NCI-H1694 (cell line): ENCODE results near the gene SDK2.

ENCODE experiments used
- DNase-seq: peaks from one replicate; lab custom pipeline; 2025; lab: John Stamatoyannopoulos, UW

The SDK2 gene

DNA sequence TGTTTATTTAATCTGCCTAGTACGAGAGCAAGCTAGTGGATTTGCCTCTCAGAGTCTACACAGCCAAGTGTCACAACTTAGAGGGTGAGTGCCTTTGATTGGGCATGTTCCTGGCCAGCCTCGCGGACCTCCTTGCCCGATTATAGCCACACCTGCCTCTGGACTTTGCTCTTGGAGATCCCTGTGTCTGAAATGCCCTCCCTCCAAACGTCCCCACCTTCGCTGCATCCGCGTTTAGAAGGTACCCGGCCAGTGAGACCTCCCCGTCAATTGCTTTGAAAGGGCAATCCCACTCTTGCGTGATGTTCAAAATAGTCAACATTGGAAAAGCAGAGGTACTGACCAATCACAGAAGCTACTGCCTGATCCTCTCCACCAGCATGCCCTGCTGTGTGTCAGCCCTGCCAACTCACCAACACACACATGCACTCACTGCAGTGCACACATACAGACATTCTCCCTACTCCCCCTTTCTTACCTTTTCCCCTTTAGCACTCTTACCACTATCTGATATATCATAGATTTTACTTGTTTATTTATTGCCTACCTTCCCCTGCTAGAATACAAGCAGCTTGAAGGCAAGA lies 6.5 kb upstream of the SDK2 start:
- no peak for DNase-seq

DNA sequence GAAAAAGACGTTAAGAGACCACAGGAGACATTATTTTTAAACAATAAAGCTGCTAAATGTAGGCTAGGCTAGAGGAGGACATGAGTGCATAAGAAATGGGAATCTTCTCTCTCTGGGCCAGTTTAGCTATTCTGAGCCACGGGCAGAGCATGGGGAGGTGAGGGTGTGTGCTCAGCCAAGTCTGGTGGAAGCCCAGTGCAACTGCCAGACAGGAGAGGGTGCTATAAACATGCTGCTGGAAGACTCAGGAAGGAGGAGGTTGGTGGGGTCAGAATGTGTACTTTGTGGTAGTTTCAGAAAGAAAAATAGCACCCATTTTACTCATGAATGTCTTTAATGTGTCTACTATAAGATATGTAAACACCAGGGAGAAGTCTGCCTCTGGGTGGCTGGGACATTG lies 5.9 kb upstream of the SDK2 start:
- DNase-seq = peak; percentile 25

DNA sequence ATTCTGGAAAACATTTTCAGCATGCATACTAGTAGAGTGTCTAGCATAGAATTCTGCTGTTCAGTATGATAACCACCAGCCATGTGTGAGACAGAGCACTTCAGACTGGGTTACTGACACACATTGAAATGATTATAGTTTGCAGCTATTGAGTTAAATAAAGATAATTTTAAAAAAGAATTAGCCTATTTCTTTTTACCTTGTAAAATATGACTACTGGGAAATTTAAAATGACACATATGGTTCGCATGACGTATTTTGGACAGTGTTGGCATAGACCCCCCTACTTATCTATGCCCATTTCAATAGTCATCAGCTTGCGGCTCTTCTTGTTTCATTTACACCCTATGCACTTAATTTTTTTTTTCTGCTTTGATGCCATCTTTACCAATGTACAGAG lies 4.7 kb upstream of the SDK2 start:
- no peak for DNase-seq

DNA sequence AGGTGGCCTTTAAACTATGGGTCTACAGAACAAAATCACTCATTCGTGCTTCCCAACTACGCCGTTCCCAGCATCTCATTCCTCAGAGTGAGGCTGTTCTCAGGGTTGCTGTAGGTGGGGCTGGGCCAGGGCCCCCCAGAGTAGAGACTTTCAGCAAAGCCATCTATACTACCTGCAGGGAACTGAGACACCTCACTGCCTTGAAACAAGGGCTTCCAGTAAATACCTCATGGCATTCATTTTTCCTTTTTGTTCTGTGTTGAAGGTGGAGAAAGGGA lies 4.2 kb upstream of the SDK2 start:
- DNase-seq = no peak

DNA sequence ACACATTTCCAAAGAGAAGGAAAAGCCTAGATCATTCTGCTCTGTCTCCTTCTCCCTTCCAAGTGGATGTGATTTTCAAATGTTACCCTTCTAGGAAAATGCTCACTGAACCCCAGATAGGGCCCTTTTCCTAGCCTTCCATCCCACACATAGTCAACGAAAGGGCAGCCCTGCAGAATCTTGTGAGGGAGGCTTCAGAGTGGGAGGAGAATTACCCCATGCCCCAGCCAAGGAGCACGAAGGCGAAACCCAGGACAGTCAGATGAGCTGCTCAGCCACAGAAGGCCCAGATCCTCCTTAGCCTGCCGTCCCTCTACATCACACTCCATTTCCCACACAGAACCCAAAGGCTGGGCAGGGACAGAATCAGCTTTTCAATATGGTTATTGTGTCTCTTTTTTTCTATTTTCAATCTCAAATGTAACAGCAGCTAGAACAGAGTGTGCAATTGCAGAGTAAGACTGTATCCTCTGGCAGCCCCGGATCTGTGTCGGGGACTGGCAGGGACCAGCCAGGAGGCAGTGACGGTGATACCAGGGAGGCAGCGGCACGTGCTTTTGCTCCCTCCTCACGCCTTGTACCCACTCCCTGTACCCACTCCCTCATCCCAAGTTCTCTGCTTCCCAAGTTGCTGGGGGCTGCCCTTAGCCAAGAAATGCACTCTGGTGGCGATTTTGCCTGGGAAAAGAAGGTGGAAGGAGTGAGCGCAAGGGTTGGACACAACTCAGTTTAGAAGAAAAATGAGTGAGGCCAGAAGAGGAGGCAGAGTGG lies 3.7 kb upstream of the SDK2 start:
- no peak for DNase-seq

DNA sequence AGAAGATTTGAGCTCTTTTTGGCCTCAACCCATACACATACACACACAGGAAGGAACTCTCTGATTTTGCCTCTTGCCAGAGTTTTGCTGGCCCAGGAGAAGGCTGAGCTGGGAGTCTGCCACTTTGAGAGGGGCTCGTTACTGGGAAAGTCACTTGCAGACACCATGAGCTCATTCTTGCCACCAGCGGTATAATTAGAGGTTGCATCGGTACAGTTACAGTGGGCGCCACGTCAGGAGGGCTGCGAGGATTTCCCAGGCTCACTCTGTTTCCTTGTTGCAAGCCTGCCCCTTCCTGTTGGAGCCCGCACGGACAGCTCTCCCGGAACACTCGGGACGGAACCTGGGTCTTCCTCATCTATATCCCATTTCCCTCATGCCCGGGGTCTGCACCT lies 3.1 kb upstream of the SDK2 start:
- DNase-seq = no peak

DNA sequence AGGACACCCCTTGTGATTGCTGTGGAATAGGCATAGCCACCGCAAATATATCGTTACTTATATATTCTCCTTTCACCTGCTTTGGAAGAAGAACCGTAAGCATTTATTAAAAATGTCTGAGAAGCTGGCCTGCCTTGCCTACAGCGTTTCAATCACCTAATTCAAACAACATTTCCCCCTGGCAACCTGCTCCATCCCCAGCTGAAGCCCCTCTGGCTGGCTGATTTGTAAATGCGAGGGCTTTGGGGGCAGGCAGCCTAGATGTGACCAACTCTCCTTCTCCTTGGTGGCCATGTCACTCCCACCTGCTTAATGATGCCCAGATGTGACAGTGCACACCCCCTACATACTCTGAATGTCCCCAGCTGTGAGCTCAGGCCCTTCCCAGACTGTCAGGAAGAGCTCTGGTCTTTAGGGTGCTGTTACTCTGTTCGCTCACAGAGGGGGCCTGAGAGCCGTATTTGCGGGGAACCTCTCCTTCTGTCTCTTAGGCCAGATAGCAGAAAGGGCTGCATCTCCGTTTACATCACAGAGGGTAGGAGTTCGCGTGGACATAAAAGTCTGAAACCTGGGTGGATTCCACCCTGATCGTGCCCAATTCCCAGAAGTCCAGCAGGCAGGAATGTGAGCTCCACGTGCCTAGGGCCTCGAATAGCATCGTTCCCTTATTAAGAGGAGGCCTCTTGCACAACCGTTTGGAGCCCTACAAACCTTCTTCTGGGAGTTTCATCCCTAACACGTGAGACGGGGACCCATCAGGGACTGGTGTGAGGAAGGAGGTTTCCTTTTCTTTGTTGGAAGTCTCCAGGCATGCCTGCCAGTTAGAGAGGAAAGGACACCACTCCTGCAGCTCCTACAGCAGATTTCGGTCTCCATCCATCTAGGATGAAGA lies 2.4 kb upstream of the SDK2 start:
- no peak for DNase-seq

DNA sequence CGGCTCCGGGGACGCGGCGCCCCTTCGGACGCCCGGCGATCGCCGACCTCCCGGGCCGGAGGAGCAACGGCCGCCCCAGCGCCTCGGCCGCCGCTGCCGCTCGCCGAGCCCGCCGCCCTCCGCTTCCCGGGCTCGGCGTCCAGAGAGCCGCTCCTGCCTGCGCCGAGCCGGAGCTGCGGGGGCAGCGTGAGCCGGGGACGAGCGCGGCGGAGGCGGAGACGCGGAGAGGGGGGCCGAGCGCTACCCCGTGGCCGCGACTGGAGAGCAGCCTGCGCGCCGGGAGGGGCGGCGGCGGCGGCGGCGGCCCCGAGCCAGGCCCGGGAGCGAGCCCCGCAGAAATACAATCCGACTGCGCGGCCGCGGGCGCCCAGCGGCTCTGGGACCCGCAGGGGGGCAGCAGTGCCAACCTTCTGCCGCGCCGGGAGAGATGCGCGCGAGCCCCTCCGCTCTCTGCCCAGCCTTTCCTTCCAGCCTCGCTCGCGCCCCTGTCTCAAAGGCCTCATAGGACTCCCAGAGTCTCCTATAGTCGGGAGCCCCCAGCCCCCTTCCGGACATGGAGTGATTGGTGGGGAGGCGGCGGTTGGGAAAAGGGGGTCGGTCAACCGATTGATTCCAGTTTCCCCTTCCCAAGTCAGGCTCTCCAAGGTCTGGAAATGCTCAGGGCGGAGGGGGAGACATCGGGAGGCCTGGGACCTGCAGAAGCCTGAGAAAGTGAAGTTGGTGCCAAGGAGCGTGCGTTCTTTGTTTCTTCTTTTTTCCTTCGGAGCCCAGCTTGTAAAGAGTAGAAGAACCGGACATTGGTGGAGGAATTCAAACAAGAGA lies 1.0 kb upstream of the SDK2 start:
- DNase-seq = no peak

DNA sequence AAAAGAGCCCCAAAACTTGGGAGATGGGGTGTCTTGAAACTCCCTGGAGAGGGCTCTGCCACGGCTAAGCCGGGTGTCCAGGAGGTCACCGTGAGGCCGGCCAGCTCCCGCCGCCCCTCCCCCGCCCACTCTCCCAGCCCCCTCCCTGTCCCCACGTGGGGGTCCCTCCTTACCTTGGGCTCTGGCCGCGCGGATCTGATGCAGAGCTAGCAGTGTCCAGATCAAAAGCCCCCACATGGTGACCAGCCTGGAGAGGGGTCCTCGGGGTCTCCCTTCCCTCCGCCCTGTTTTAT lies 447 bp downstream of the SDK2 start:
- no peak for DNase-seq

DNA sequence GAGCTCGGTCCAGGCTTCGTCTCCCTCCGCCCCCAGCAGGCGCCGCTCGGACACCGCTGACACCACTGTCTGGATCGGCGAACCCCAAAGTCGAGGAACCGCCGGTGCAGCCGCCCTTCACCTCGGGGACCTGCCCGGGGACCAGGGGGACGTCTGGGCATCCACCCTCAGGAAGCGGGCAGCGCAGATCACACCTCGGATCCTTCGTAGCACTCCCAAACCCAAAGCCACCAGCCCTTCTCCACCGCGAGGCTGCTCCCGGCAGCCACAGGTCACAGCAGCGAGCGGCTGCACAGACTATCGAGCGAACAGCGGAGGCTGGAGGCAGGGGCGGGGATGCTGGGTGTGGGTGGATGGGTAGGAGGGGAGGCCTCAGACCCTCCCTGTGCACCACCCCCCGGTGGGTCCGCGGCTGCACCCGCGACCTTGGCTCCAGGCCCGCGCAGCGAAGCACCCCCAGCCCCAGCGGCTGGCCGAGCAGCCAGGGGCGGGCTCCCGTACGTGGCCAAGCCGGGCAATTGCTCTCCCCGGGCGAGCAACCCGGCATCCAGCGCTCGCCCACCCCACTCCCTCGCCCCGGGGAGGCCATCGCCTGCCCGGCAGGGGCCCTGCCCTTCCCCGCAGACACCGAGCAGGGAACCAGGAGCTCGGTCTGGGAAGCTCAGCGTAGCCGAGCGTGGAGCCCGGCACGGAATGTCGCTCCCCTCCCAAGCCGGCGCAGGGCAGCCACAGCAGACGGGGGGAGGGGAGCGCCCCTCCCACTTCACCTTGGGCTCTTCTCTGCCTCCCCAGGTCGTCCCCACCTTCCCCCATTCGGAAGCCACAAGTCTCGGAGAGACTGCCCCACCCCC lies 1.0 kb downstream of the SDK2 start:
- peak; percentile 15 for DNase-seq

DNA sequence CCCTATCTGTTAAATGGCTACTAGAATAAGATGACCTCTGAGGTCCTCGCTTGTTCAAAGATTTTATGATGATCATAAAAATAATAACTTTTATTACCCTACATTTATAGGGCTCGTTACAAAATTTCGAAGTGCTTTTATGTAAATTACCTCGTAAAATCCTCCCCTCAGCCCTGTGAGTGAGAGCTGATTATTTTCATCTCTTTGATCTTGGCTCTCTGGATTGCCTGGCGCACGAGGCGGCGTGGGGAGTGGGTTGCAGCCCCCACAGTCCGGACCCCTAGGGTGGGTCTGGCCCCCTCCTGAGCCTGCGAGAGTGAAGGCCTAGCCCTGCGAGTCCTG lies 1.6 kb downstream of the SDK2 start:
- no peak for DNase-seq

DNA sequence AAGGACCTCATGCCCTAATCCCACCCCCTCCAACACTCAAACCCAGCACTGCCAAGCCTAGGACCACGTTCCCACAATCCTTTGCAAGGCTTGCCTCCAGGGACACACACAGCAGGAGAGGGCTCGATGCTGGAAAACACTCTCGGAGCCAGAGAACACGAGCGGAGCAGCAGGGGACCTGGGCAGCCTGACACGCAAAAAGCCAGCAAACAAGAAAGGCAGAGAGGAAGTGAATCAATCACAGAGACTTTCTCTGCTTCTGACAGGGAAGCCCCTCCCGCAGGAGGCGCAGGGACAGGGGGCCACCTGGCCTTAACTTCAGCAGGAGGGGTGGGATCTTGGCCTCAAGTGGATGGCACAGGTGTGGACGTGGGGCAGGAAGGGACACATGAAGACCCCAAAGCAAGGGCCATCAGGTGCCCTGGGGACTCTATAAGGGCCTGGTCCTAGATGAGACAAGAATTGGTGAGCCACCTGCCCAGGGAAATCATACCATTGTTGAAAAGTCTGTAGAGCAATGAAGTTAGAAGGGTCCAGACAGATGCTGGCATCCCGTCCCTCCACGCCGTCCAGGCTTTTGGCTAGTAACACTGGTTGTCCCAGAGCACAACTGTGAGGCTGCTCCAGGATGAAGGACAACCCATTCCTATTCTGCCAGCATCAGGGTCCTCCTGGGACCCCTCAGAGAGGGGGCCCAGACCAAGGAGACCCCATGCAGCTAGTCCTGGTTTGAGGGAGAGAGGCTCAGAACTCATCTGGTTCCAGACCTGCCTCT lies 2.2 kb downstream of the SDK2 start:
- no peak for DNase-seq

DNA sequence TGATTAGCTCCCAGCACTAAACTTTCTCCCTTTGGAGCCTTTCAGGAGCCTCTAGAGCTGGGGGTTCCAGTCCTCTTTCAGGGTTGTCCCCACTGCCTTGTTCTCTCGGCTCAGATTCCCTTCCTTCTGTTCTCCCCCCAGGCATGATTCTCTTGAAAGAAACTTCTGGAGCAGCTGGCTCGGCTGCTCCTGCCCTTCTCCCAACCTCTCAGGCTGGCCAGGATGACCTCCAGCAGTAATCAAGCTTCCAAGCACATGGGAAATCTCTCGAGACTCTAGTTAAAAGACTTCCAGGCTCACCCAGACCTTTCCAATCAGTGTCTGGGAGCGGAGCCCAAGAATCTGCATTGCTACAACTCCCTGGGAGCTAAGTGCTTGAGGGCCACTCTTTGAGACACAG lies 3.6 kb downstream of the SDK2 start:
- no peak for DNase-seq

DNA sequence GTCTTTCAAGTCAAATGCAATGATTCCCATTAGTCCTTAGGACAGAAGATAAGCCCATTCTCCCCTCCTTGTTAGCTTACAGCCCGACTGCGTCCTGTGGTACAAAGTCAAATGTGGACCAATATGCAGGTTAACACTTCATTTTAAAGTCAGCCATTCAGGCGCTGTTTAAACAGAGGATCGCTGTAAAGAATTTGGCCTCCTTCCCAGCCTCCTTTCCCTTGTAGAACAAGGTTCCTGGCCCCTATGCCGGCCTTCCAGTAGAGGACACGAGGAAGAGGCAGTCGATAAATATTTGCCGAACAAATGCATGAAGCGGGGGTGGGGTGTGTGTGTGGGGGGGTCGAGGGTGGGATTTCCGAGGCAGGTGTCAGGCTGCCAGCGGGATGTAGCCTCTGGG lies 4.3 kb downstream of the SDK2 start:
- no peak for DNase-seq

DNA sequence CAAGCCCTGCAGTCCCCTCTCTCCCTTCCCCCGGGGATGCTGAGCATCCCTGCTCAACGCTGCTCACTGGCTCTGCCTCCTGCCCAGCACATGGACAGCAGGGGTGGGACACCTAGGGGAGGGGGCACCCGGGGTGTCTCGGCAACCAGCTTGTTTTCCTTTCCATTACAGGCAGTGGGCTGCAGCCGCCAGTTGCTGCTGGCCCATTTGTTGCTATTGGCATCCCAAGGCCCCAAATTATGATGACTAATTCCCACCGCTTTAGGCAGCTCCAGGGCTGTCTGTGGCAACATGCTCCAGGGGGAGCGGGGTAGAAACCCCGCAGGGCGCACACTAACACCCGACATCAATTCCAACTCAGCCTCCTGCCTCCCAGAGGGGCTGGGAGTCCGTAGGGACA lies 4.9 kb downstream of the SDK2 start:
- DNase-seq = no peak

DNA sequence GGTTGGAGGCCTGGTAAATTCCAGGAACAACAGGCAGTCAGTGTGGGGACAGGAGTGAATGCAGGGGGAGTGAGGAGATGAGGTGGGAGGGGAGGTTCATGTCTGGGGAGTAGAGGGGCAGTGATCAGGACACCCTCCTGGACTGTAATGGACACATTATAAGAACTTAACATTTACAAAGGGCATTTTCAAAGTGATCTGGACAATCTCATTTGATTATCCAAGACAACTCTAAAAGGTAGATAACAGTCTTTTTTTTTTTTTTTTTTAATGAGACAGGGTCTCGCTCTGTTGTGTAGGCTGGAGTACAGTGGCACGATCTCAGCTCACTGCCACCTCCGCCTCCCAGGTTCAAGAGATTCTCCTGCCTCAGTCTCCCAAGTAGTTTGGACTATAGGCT lies 5.7 kb downstream of the SDK2 start:
- no peak for DNase-seq

DNA sequence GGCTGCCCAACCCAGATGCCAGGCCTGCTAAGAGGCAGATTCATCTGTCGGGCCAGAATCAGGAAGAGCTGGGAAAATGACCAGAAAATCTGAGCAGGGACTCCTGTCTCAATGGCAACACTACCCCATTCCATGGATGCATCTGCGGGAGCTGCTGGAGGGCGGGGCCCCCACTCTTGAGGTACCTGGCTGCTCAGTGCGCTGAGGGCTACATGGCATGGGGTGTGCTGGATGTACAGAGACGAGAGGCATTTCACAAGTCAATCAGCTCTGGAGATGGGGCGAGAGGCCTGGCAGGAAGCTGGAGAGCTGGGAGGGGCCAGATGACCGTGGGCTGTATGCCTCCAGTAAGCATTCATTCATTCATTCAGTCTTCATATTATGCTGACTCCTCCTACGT lies 6.4 kb downstream of the SDK2 start:
- DNase-seq = no peak

DNA sequence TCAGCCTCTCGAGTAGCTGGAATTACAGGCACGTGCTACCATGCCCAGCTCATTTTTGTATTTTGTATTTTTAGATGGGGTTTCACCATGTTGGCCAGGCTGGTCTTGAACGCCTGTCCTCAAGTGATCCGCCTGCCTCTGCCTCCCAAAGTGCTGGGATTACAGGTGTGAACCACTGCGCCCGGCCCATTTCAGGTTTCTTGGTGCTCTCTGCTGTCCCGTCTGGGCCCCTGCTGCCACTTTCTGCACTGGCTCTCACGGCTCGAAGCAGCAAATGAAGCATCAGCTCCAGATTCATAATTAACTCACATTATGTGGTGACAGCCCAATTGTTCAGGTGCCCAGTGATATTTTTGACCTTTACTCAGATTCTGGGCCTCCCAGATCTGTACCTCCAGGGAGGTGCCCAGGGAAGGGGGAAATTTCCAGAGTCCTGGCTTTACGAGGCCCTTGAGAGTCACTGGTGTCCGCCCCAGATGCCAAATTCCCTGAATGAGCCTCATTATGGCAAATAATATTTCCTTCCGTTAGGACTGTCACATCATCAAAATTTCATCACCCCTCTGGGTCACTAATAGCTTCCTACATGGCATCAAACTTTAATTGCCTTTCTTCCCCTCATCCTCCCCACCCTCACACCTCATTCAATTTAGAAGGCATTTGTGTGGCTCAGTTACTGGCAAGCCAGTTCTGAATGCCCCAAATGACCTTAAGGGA lies 9.0 kb downstream of the SDK2 start:
- DNase-seq = no peak

DNA sequence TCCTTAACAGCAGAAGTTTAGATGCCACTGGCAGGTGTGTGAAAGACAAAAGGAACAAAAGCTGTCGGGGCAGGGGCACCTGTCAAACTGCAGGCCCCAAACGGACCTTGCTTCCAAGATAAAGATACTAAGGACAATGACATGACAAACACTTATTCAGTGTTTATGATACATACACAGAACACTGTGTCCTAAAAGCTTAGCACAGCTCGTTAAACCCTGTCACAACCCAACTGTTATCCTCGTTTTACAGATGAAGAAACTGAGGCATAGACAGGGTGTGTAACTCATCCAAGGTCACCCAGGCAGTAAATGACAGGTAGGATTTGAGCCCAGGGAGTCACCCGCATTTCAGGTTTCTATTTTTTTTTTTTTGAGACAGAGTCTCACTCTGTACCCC lies 9.6 kb downstream of the SDK2 start:
- DNase-seq = no peak

DNA sequence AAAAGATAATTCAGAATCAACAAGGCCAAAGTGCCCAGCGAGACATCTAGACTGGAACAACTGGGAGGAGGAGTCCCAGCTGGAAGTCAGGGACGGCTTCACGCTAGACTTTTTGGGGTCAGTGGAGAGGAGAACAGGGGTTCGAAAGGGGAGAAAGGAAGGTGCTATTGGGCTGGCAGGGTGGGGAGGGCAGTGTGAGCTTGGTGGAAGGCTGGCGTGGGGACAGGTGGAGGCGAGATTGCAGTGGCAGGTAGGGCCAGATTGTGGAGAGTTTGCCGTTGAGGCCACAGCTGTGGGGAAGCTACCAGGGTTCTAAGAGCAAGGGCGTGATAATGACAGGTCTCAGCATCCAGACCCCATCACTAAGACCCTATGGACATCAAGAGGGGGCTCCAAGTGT lies 10.5 kb downstream of the SDK2 start:
- DNase-seq = no peak

DNA sequence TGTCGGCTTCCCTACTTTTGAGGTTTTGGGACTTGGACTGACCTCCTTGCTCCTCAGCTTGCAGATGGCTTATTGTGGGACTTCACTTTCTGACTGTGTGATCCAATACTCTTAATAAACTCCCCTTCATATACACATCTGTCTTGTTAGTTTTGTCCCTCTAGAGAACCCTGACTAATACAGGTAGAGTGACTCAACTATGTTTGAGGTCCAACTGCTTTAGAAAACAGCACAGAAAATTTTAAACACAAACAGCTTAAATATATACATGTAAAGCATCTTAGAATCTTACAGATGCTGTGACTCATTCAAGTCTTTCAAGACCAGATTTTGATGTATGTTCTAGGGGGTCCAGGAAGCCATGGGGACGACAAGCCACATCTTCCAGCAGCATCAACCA lies 11.7 kb downstream of the SDK2 start:
- DNase-seq = no peak
